Endothelial cell (in vitro differentiated cells): Measurements from ENCODE around the gene SLC30A5. TPM values are rescaled to one million over a fixed set of nuclear protein-coding genes. Genes with fewer than 3 reads are reported as not detected.
"Not testable (repeated sequence)": the region's sequence is repeated elsewhere in the genome, so short reads cannot be mapped to it uniquely, and the experiment has no call there.

Source experiments
- DNase-seq: peaks from one replicate; pipeline ENCODE4 v3.0.0; 2021; ENCODE audit warnings: low spot score
- H3K27ac Mint-ChIP-seq: one replicate; pipeline ENCODE4 v1.8.0; 2021; ENCODE audit warnings: mixed read lengths, inconsistent platforms; ENCODE audit not compliant: unreplicated experiment
- H3K27me3 Mint-ChIP-seq: one replicate; pipeline ENCODE4 v1.8.0; 2021; ENCODE audit warnings: mild to moderate bottlenecking, moderate library complexity, mixed read lengths, inconsistent platforms; ENCODE audit not compliant: unreplicated experiment
- H3K36me3 Mint-ChIP-seq: one replicate; pipeline ENCODE4 v1.8.0; 2021; ENCODE audit warnings: mild to moderate bottlenecking, low read depth, mixed read lengths, inconsistent platforms; ENCODE audit not compliant: unreplicated experiment
- H3K4me1 Mint-ChIP-seq: one replicate; pipeline ENCODE4 v1.8.0; 2021; ENCODE audit warnings: mild to moderate bottlenecking, mixed read lengths, inconsistent platforms; ENCODE audit not compliant: unreplicated experiment
- H3K4me3 Mint-ChIP-seq: one replicate; pipeline ENCODE4 v1.8.0; 2021; ENCODE audit warnings: mild to moderate bottlenecking, mixed read lengths, inconsistent platforms; ENCODE audit not compliant: unreplicated experiment
- H3K9me3 Mint-ChIP-seq: one replicate; pipeline ENCODE4 v1.8.0; 2021; ENCODE audit warnings: mixed read lengths, inconsistent platforms; ENCODE audit not compliant: unreplicated experiment
- total RNA-seq: library from RNA; stranded (reverse); fragmentation: NEBNext Ultra II Directional; extraction: Animal tissue kit (Norgen Biotek cat#: 25700); gene quantifications from one replicate; pipeline ENCODE4 v1.2.1, GENCODE V29; 2021; ENCODE audit not compliant: unreplicated experiment
- TF ChIP-seq, protein P1 (sequence below): fragments of 200-600 bp; sonication (generic); IDR thresholded peaks from one replicate; pipeline ENCODE4 v1.5.0; 2021; ENCODE audit warnings: antibody characterized with exemption; ENCODE audit not compliant: unreplicated experiment

Gene SLC30A5
- total RNA-seq, 1 donor from 2014 or later: 28.1 TPM

DNA sequence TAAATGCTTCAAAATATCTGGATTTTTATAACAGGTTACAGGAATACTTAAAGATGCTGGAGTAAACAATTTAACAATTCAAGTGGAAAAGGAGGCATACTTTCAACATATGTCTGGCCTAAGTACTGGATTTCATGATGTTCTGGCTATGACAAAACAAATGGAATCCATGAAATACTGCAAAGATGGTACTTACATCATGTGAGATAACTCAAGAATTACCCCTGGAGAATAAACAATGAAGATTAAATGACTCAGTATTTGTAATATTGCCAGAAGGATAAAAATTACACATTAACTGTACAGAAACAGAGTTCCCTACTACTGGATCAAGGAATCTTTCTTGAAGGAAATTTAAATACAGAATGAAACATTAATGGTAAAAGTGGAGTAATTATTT is 35.6 kb downstream of the SLC30A5 start:
- DNase-seq: no peak
- TF ChIP-seq, protein P1, sequence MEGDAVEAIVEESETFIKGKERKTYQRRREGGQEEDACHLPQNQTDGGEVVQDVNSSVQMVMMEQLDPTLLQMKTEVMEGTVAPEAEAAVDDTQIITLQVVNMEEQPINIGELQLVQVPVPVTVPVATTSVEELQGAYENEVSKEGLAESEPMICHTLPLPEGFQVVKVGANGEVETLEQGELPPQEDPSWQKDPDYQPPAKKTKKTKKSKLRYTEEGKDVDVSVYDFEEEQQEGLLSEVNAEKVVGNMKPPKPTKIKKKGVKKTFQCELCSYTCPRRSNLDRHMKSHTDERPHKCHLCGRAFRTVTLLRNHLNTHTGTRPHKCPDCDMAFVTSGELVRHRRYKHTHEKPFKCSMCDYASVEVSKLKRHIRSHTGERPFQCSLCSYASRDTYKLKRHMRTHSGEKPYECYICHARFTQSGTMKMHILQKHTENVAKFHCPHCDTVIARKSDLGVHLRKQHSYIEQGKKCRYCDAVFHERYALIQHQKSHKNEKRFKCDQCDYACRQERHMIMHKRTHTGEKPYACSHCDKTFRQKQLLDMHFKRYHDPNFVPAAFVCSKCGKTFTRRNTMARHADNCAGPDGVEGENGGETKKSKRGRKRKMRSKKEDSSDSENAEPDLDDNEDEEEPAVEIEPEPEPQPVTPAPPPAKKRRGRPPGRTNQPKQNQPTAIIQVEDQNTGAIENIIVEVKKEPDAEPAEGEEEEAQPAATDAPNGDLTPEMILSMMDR: no peak
- no peaks in the 10 kb centered on the region for H3K27me3 Mint-ChIP-seq
- H3K27ac Mint-ChIP-seq: no peak overlapping the region
- no peak overlapping the region for H3K4me3 Mint-ChIP-seq
- no peaks in the 10 kb centered on the region for H3K4me1 Mint-ChIP-seq
- no peaks in the 10 kb centered on the region for H3K9me3 Mint-ChIP-seq
- H3K36me3 Mint-ChIP-seq: peaks cover 13% of the 10 kb centered on the region

DNA sequence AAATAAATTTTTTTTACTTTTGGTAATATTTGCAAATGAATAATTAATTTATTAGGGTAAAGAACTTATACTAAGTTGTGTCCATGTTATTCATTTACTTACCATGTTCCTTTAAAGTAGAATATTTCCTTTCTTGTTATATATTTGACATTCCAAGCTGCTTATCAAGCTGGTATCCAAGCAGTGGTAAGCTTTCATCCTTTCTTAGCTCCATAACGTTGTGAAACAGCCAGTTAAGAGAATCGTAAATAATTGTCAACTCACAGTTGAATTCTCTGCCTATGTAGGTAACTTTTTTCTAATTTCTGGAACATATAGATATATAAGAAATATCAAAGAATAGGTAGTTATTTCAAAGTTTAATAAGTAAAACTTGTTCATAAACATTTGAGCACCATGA is 36.4 kb downstream of the SLC30A5 start:
- no peak for DNase-seq
- no peak overlapping the region for H3K4me3 Mint-ChIP-seq
- no peaks in the 10 kb centered on the region for H3K4me1 Mint-ChIP-seq
- no peaks in the 10 kb centered on the region for H3K9me3 Mint-ChIP-seq
- no peaks in the 10 kb centered on the region for H3K27me3 Mint-ChIP-seq
- H3K36me3 Mint-ChIP-seq: peaks cover 15% of the 10 kb centered on the region
- TF ChIP-seq, protein P1: no peak
- H3K27ac Mint-ChIP-seq: no peak overlapping the region

DNA sequence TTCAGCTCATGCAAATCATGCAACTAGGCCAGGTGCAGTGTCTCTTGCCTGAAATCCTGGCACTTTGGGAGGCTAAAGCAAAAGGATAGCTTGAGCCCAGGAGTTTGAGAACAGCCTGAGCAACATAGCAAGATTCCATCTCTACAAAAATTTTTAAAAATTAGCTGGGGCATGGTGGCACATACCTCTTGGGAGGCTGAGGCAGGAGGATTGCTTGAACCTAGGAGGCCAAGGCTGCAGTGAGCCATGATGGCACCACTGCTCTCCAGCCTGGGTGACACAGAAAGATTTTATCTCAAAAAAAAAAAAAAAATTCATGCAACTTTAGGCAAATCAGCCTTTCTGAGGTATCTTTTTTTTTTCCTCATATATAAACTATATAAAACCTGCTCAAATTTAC is 37.5 kb downstream of the SLC30A5 start:
- TF ChIP-seq, protein P1: no peak
- Mint-ChIP-seq H3K4me3 (no peak overlapping the region), H3K9me3 (no peaks in the 10 kb centered on the region), H3K27ac (no peak overlapping the region), H3K27me3 (no peaks in the 10 kb centered on the region), H3K36me3 (peaks cover 12% of the 10 kb centered on the region), H3K4me1 (no peaks in the 10 kb centered on the region)
- DNase-seq: no peak

DNA sequence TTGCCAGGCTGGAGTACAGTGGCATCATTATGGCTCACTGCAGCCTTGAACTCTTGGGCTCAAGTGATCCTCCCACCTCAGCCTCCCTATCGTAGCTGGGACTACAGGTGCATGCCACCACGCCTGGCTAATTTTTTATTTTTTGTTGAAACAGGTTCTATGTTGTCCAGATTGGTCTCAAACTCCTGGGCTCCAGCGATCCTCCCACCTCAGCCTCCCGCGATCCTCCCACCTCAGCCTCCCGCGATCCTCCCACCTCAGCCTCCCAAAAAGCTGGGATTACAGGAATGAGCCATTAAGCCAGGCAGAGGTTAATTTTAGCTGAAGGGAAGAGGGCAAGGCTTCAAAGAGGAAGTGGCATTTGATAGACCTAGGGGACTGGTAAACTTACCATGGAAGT is 40.3 kb downstream of the SLC30A5 start:
- peaks cover 9% of the 10 kb centered on the region for H3K36me3 Mint-ChIP-seq
- no peaks in the 10 kb centered on the region for H3K4me1 Mint-ChIP-seq
- TF ChIP-seq, protein P1: no peak
- no peaks in the 10 kb centered on the region for H3K27me3 Mint-ChIP-seq
- no peak overlapping the region for H3K4me3 Mint-ChIP-seq
- no peak overlapping the region for H3K27ac Mint-ChIP-seq
- no peak for DNase-seq
- no peaks in the 10 kb centered on the region for H3K9me3 Mint-ChIP-seq

DNA sequence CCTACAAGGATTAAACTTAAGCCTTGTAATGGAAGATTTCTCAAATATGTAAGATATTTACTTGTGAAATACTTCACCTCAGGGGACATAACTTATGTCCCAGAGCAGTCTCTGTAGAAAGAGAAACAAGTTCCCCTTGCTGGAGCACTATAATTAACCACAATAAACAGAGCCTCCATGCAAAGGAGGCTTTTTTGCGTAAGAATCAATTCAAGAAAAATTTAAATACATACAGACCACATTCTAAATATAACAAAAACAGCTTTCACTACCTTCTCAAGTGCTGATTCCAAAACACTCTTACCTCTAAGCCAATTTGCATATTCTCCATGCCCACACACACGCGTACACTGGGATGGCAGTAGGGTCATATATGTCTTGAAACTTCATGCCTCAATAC is 42.5 kb downstream of the SLC30A5 start:
- Mint-ChIP-seq H3K36me3 (peaks cover 9% of the 10 kb centered on the region), H3K4me3 (no peak overlapping the region), H3K27me3 (peaks cover 1% of the 10 kb centered on the region), H3K27ac (no peak overlapping the region), H3K9me3 (peaks cover 5% of the 10 kb centered on the region), H3K4me1 (no peaks in the 10 kb centered on the region)
- TF ChIP-seq, protein P1: no peak
- no peak for DNase-seq

DNA sequence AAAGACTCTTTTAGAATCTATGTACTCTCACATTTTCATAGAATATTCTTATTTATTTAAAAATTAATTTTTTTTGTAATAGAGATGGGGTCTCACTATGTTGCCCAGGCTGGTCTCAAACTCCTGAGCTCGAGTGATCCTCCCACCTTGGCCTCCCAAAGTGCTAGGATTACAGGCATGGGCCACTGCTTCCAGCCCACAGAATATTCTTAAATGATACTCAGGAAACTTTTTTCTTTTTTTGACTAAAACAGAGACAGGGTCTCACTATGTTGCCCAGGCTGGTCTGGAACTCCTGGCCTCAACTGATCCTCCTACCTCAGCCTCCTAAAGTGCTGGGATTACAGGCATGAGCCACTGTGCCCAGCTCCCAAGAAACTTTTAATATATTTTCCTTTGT is 43.4 kb downstream of the SLC30A5 start:
- H3K27ac Mint-ChIP-seq, H3K4me3 Mint-ChIP-seq, H3K36me3 Mint-ChIP-seq, H3K9me3 Mint-ChIP-seq, H3K27me3 Mint-ChIP-seq, DNase-seq, H3K4me1 Mint-ChIP-seq: not testable (repeated sequence)
